H1 (cell line): ENCODE data around the gene KRT24. TPM values are rescaled to one million over a fixed set of nuclear protein-coding genes. Genes with fewer than 3 reads are reported as not detected.

Source experiments
- CBX5 ChIP-seq: fragments of 300-800, 300-1000 bp; sonication (generic); IDR thresholded peaks from 2 replicates; pipeline ENCODE4 v1.7.1; 2016; ENCODE audit warnings: antibody characterized with exemption, low read length, low read depth
- SIRT6 ChIP-seq: IDR thresholded peaks from one replicate; pipeline ENCODE4 v1.7.1; 2012; ENCODE audit warnings: low read length, inconsistent platforms
- polyA plus RNA-seq, 7 experiments: library from polyadenylated mRNA; depleted of rRNA in 3 of 7; stranded (reverse) in 5 of 7; unstranded in 2 of 7; fragments of >200 nt in 5 of 7; fragments of 200-250 nt in 2 of 7; gene quantifications; 1 replicate in 5 of 7; 2 replicates in 1 of 7; 4 replicates in 1 of 7; pipeline versions ENCODE4 v1.2.1 to v1.2.3, GENCODE V29; 2011 to 2013; ENCODE audit warnings: missing spikeins in 2 of 7, mixed read lengths in 2 of 7
- total RNA-seq: library from RNA; stranded (reverse); fragmentation: NEBNext Ultra II Directional; extraction: Animal tissue kit (Norgen Biotek cat#: 25700); gene quantifications from 2 replicates; pipeline ENCODE4 v1.2.1, GENCODE V29; 2021

KRT24 gene
- total and polyA plus RNA-seq, 2 of the 8 experiments (the other 6 are each of a cell fraction or from before 2014, with no cell fraction given) = not detected

DNA sequence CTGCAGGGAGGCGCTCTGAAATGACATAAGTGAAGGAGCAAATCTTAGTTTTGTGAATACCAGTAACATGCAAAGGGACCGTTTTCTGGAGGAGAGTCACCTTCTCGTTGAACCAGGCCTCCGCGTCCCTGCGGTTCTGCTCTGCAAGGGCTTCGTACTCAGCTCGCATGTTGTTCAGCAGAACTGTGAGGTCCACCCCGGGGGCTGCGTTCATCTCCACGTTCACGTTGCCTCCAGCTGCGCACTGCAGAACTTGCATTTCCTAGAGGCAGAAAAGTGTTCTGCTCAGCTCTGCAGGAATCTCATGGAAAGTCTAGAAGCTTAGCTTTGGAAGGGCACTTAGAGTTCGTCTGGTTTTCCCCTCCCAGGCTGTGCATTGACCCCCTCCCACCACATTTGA lies 47.5 kb upstream of the KRT24 start (continued):
- no peak for TF ChIP-seq SIRT6
- TF ChIP-seq CBX5 = no peak
